HT1080 (cell line): ENCODE results near the gene TIMP2. TPM values are rescaled to one million over a fixed set of nuclear protein-coding genes. Genes with fewer than 3 reads are reported as not detected.
"Not testable (repeated sequence)": the region's sequence is repeated elsewhere in the genome, so short reads cannot be mapped to it uniquely, and the experiment has no call there.

Experiments used
- DNase-seq: peaks from one replicate; pipeline ENCODE4 v3.0.0-alpha.2; 2015; ENCODE audit warnings: low read depth
- total RNA-seq: library from RNA; depleted of rRNA; stranded (reverse); fragments of >200 nt; shearing (Covaris generic); gene quantifications from 2 replicates; pipeline ENCODE4 v1.2.3, GENCODE V29; 2014

TIMP2 gene
- total RNA-seq, 1 experiment from 2014 or later, result 119 TPM

GRCh38 chr17:78933959-78934568, 8.9 kb upstream of the TIMP2 start:
- peak; percentile 95 for DNase-seq

GRCh38 chr17:78933025-78933958, 8.1 kb upstream of the TIMP2 start:
- DNase-seq, result peak; percentile 97

GRCh38 chr17:78929908-78930775, 5.0 kb upstream of the TIMP2 start:
- peak; percentile 50 for DNase-seq

GRCh38 chr17:78925662-78926555, 722 bp upstream of the TIMP2 start:
- DNase-seq, result no peak

GRCh38 chr17:78924481-78925151, 571 bp downstream of the TIMP2 start:
- no peak for DNase-seq

GRCh38 chr17:78923660-78924453, 1.3 kb downstream of the TIMP2 start:
- DNase-seq, result no peak

GRCh38 chr17:78922816-78923498, 2.2 kb downstream of the TIMP2 start:
- DNase-seq, result no peak

GRCh38 chr17:78921437-78921971, 3.7 kb downstream of the TIMP2 start:
- DNase-seq, result no peak

- no peak for DNase-seq
These were observed 4.7 kb downstream of the TIMP2 start for GRCh38 chr17:78920528-78920927.

GRCh38 chr17:78919861-78920450, 5.2 kb downstream of the TIMP2 start:
- DNase-seq, result no peak

- no peak for DNase-seq
These were observed 6.2 kb downstream of the TIMP2 start for GRCh38 chr17:78918979-78919378.

GRCh38 chr17:78917451-78918275, 7.5 kb downstream of the TIMP2 start:
- DNase-seq, result no peak

- DNase-seq, result peak; percentile 84
These were observed 9.1 kb downstream of the TIMP2 start for GRCh38 chr17:78915872-78916632.

GRCh38 chr17:78913115-78913514, 12.1 kb downstream of the TIMP2 start:
- no peak for DNase-seq

GRCh38 chr17:78912082-78912481, 13.1 kb downstream of the TIMP2 start:
- no peak for DNase-seq

GRCh38 chr17:78911543-78911942, 13.6 kb downstream of the TIMP2 start:
- DNase-seq, result not testable (repeated sequence)
